HL-60 (cell line): ENCODE results near the gene LUZP1.

Experiments used
- DNase-seq, 2 experiments: peaks; one replicate each; pipeline ENCODE4 v3.0.0-alpha.2; 2010 to 2020; ENCODE audit warnings: low read depth in 1 of 2, low spot score in 1 of 2
- H3K27ac ChIP-seq: fragments of 250-450 bp; sonication (Bioruptor Pico); replicated peaks from 2 replicates; pipeline ENCODE4 v1.5.1; 2020; ENCODE audit warnings: mild to moderate bottlenecking, moderate library complexity
- H3K27me3 ChIP-seq: fragments of 250-450 bp; sonication (Bioruptor Pico); 2 replicates; pipeline ENCODE4 v1.5.1; 2021; ENCODE audit warnings: mild to moderate bottlenecking, moderate library complexity; ENCODE audit not compliant: insufficient read depth, poor library complexity, severe bottlenecking
- H3K4me3 ChIP-seq: replicated peaks from 2 replicates; pipeline ENCODE4 v1.5.1; 2011; ENCODE audit warnings: mild to moderate bottlenecking, control low read depth, low read length; ENCODE audit not compliant: insufficient read depth
- GABPA ChIP-seq: IDR thresholded peaks from 2 replicates; pipeline ENCODE4 v1.6.1; 2012; ENCODE audit warnings: low read depth
- POLR2AphosphoS5 ChIP-seq: IDR thresholded peaks from 2 replicates; pipeline ENCODE4 v1.6.1; 2012; ENCODE audit warnings: low read depth
- SPI1 ChIP-seq: IDR thresholded peaks from 2 replicates; pipeline ENCODE4 v1.6.1; 2012; ENCODE audit warnings: low read depth, mild to moderate bottlenecking, borderline replicate concordance
- TF ChIP-seq, protein P1 (sequence below): IDR thresholded peaks from 2 replicates; pipeline ENCODE4 v1.6.1; 2012; ENCODE audit warnings: low read depth; ENCODE audit not compliant: insufficient replicate concordance
- TF ChIP-seq, protein P2 (sequence below): IDR thresholded peaks from one replicate; pipeline ENCODE4 v1.5.1; 2011; ENCODE audit warnings: low read length, control low read depth, inconsistent platforms; ENCODE audit not compliant: insufficient read depth

Gene LUZP1

DNA sequence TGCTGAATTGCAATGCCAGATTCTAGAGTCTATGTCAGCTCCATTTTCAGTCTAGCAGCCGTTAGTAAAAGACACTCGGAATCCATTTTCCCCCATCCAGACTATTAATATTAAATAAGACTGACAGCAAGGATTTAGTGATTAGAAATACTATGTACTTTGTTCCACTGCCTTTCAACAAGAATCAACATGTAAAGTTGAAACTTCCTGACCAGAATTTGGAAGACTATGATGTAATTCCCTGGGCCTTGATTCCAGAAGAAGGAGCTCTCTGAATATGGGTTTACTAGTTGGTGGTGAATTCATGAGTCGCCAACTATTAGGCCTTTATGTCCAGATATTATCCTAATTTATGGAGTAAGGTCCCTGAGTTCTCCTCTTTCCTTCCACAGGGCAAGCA is 124.6 kb downstream of the LUZP1 start:
- DNase-seq: no peak
- no peak for TF ChIP-seq GABPA
- no peak overlapping the region for H3K4me3 ChIP-seq
- no peaks in the 10 kb centered on the region for H3K27me3 ChIP-seq
- no peak overlapping the region for H3K27ac ChIP-seq

DNA sequence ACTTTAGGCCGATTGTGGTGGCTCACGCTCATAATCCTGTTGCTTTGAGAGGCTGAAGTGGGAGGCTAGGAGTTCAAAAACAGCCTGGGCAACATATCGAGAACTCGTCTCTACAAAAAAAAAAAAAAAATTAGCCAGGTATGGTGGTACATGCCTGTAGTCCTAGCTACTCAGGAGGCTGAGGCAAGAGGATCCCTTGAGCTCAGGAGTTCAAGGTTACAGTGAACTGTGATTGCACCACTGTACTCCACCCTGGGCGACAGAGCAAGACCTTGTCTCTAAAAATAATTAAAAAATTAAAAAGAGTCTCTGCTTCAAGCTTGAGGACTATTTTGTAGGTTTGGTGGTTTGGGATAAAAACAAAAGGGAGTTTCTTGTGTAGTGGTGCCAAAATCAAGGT is 128.1 kb downstream of the LUZP1 start:
- no peak for DNase-seq
- Histone ChIP-seq H3K27me3 (no peaks in the 10 kb centered on the region), H3K27ac (no peak overlapping the region), H3K4me3 (no peak overlapping the region)
- TF ChIP-seq SPI1 (no peak), GABPA (no peak), POLR2AphosphoS5 (no peak)
- TF ChIP-seq, protein P1, sequence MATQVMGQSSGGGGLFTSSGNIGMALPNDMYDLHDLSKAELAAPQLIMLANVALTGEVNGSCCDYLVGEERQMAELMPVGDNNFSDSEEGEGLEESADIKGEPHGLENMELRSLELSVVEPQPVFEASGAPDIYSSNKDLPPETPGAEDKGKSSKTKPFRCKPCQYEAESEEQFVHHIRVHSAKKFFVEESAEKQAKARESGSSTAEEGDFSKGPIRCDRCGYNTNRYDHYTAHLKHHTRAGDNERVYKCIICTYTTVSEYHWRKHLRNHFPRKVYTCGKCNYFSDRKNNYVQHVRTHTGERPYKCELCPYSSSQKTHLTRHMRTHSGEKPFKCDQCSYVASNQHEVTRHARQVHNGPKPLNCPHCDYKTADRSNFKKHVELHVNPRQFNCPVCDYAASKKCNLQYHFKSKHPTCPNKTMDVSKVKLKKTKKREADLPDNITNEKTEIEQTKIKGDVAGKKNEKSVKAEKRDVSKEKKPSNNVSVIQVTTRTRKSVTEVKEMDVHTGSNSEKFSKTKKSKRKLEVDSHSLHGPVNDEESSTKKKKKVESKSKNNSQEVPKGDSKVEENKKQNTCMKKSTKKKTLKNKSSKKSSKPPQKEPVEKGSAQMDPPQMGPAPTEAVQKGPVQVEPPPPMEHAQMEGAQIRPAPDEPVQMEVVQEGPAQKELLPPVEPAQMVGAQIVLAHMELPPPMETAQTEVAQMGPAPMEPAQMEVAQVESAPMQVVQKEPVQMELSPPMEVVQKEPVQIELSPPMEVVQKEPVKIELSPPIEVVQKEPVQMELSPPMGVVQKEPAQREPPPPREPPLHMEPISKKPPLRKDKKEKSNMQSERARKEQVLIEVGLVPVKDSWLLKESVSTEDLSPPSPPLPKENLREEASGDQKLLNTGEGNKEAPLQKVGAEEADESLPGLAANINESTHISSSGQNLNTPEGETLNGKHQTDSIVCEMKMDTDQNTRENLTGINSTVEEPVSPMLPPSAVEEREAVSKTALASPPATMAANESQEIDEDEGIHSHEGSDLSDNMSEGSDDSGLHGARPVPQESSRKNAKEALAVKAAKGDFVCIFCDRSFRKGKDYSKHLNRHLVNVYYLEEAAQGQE: no peak
- TF ChIP-seq, protein P2, sequence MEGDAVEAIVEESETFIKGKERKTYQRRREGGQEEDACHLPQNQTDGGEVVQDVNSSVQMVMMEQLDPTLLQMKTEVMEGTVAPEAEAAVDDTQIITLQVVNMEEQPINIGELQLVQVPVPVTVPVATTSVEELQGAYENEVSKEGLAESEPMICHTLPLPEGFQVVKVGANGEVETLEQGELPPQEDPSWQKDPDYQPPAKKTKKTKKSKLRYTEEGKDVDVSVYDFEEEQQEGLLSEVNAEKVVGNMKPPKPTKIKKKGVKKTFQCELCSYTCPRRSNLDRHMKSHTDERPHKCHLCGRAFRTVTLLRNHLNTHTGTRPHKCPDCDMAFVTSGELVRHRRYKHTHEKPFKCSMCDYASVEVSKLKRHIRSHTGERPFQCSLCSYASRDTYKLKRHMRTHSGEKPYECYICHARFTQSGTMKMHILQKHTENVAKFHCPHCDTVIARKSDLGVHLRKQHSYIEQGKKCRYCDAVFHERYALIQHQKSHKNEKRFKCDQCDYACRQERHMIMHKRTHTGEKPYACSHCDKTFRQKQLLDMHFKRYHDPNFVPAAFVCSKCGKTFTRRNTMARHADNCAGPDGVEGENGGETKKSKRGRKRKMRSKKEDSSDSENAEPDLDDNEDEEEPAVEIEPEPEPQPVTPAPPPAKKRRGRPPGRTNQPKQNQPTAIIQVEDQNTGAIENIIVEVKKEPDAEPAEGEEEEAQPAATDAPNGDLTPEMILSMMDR: no peak

DNA sequence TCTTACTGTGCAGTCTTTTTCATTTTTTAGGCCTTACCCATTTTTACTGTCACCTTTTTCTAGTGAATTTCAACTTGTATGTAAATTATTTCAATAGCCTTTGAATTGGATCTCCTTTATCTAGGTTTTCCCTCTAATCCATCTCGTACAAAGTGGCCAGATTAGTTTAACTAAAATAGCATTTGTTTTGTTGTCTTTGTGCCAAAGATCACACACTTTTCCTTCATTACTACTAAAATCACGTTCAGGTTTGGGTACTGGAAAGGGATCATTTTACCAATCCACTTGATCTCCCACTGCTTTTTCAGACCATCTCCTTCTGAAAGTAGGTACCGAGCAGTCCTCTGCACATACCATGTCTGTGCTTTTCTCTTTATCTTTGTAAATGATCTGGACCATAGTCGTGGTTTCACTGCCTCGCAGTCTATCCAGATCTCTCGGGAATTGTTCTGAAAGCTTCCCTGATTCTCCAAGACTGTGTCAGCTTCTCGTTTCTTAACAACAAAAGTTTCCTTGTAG is 129.3 kb downstream of the LUZP1 start:
- no peak overlapping the region for H3K27ac ChIP-seq
- no peaks in the 10 kb centered on the region for H3K27me3 ChIP-seq
- TF ChIP-seq, protein P2: no peak
- no peak for TF ChIP-seq POLR2AphosphoS5
- TF ChIP-seq GABPA: no peak
- TF ChIP-seq SPI1: no peak
- TF ChIP-seq, protein P1: no peak
- DNase-seq: no peak
- H3K4me3 ChIP-seq: no peak overlapping the region

DNA sequence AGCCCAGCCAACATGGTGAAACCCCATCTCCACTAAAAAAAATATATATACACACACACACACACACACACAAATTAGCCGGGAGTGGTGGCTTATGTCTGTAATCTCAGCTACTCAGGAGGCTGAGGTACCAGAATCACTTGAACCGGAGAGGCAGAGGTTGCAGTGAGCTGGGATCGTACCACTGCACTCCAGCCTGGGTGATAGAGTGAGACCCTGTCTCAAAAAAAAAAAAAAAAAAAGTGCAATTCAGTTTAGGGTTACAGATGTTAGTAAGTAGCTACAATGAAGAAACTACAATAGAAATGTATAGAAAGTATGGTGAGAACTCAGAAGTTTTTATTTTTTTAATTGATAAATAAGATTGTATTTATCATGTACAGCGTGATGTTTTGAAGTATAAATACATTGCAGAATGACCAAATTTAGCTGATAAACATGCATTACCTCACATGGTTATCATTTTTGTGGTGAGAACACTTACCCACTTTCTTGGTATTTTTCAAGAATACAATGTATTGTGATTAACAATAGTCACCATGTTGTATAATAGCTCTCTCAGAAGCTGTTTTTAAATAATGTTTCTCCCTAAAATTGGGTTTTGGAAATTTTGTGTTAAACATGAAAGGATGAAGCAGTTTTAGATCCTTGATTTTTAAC is 131.4 kb downstream of the LUZP1 start:
- H3K27ac ChIP-seq: no peak overlapping the region
- H3K4me3 ChIP-seq: no peak overlapping the region
- no peak for DNase-seq
- no peak for TF ChIP-seq GABPA
- TF ChIP-seq POLR2AphosphoS5: no peak
- TF ChIP-seq, protein P2: no peak
- TF ChIP-seq, protein P1: no peak
- TF ChIP-seq SPI1: no peak
- H3K27me3 ChIP-seq: no peaks in the 10 kb centered on the region
